Natural killer cell treated with Interleukin-12 subunit alpha and Interleukin-12 subunit beta and Interleukin-15 and Interleukin-18, amount 100 ng/mL, for 72 hours (primary cell): ENCODE data around the gene LYSMD2. TPM values are rescaled to one million over a fixed set of nuclear protein-coding genes. Genes with fewer than 3 reads are reported as not detected.
A peak's percentile ranks its signal among the peaks of the same experiment; 100 is the strongest.

Source experiments
- ATAC-seq, 2 donors: fragments of 150-1000 bp; cut with Tn5 transposase in 1 of 2; sonication (Bioruptor Pico), chemical (Tn5 transposase) in 1 of 2; 2 replicates each; pipeline ENCODE4 v1.10.0; 2021
- DNase-seq: peaks from one replicate; pipeline ENCODE4 v3.0.0; 2022; ENCODE audit warnings: low spot score
- H3K27ac Mint-ChIP-seq, 2 donors: 1 replicate in 1 of 2; 2 replicates in 1 of 2; pipeline ENCODE4 v1.8.0; 2022; ENCODE audit warnings: mixed read lengths in 2 of 2, mild to moderate bottlenecking in 1 of 2, moderate library complexity in 1 of 2
- H3K27me3 Mint-ChIP-seq, 2 donors: 1 replicate in 1 of 2; 2 replicates in 1 of 2; pipeline ENCODE4 v1.8.0; 2022; ENCODE audit warnings: mixed read lengths in 2 of 2
- H3K36me3 Mint-ChIP-seq: one replicate; pipeline ENCODE4 v1.8.0; 2022; ENCODE audit warnings: mixed read lengths
- H3K4me1 Mint-ChIP-seq, 2 donors: 1 replicate in 1 of 2; 2 replicates in 1 of 2; pipeline ENCODE4 v1.8.0; 2022; ENCODE audit warnings: low read depth in 2 of 2, mixed read lengths in 2 of 2, mild to moderate bottlenecking in 1 of 2
- H3K4me3 Mint-ChIP-seq: one replicate; pipeline ENCODE4 v1.8.0; 2022; ENCODE audit warnings: mixed read lengths
- H3K9me3 Mint-ChIP-seq: 2 replicates; pipeline ENCODE4 v1.8.0; 2022; ENCODE audit warnings: mixed read lengths
- total RNA-seq, 2 donors: library from RNA; stranded (reverse); gene quantifications; one replicate each; pipeline ENCODE4 v1.2.3, GENCODE V29; 2022

Gene LYSMD2
- total RNA-seq, 2 donors from 2014 or later = 13.4 to 27.3 TPM

DNA sequence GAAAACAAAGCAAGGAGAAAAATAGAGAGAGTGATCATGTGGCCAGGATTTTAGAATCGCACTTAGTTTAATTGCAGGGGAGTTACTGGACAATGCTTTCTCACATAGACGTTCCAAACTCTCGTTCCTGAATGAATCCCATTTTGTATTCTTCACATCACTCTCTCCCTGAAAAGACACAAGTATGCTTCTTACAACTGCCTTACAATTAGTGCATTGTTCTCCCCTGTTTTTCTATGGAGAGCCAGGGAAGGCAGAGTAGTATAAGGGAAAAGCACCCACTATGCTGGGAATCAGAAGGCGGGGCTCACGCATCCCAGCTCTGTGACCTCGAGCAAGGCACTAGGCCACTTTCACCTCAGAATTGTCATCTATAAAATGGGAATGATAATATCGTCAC lies 28.3 kb upstream of the LYSMD2 start:
- Mint-ChIP-seq H3K9me3 (no peaks in the 10 kb centered on the region), H3K4me3 (no peak overlapping the region), H3K4me1 (peaks cover 6 to 8% of the 10 kb centered on the region in 2 donors), H3K27ac (no peak overlapping the region), H3K27me3 (no peaks in the 10 kb centered on the region), H3K36me3 (peaks cover 7% of the 10 kb centered on the region)
- ATAC-seq (no peak), DNase-seq (no peak)

DNA sequence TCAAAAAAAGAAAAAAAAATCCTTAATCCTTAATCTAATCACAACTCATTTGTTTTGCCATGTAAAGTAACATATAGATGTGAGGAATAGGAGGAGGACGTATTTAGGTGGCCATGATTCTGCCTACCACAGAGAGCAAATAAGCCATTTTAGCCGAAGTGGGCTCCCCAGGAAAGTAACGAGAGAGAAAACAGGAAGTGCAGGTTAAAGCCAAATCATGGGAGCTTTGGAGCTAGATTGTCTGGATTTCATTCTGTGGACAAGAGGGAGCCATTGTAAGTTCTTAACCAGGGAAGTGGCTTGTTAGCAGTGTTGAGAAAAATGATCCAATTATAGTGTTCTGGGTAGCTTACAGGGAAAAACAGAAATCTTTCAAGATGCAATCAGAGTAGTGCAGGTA lies 23.4 kb upstream of the LYSMD2 start:
- Mint-ChIP-seq H3K4me1 (peaks cover 0 to 1% of the 10 kb centered on the region in 2 donors), H3K4me3 (no peak overlapping the region), H3K36me3 (no peaks in the 10 kb centered on the region), H3K27me3 (peaks cover 12 to 15% of the 10 kb centered on the region in 2 donors), H3K9me3 (no peaks in the 10 kb centered on the region), H3K27ac (no peak overlapping the region)
- DNase-seq (no peak), ATAC-seq (no peak)

DNA sequence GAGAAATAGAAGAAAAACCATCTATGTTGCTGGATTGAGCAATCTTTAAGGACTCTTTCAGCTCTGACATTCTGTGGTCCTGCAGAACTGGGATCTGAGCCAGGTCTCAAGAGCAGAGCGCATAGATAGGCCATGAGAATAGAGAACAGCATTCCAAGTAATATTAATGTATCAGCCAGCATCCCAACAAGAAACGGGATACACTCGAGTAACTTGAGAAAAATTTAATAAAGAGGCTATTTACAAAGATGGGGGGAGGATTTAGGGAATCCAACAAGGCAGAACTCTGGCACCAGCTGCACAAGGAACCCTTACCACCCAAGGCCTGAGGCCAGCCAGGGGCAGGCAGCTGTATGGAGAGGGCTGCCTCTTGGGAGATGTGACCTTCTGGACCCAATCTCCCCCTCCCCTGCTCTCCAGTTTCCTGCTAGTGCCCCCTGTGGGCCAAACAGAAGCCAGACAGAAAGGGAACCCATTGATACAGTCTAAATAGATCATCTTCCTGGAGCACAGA lies 22.2 kb upstream of the LYSMD2 start:
- ATAC-seq (peak; percentile 33 to 45), DNase-seq (no peak)
- Mint-ChIP-seq H3K4me3 (no peak overlapping the region), H3K36me3 (no peaks in the 10 kb centered on the region), H3K27ac (no peak overlapping the region), H3K4me1 (peaks cover 0 to 9% of the 10 kb centered on the region in 2 donors), H3K9me3 (no peaks in the 10 kb centered on the region), H3K27me3 (peaks cover 21 to 23% of the 10 kb centered on the region in 2 donors)

DNA sequence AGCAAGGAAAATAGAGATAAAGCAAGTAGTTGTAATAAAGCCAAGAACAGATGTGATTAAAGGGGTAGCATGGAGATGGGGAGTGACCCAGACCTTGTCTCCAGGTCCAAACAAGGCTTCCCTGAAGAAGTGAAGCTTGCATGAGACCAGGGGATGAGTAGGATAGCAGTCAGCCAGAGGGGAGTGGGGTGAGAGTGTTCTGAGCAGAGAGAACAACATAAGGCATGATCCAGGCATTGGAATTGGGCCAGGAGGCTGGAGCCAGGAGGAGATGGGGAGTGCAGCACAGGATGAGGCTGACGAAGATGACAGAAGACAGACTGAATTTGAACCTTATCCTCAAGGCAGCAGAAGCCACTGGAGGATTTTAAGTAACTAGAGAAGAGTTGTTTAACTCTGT lies 21.2 kb upstream of the LYSMD2 start:
- Mint-ChIP-seq H3K27me3 (peaks cover 27 to 31% of the 10 kb centered on the region in 2 donors), H3K4me1 (peaks cover 0 to 9% of the 10 kb centered on the region in 2 donors), H3K4me3 (no peak overlapping the region), H3K27ac (no peak overlapping the region), H3K36me3 (no peaks in the 10 kb centered on the region), H3K9me3 (no peaks in the 10 kb centered on the region)
- ATAC-seq (no peak), DNase-seq (no peak)

DNA sequence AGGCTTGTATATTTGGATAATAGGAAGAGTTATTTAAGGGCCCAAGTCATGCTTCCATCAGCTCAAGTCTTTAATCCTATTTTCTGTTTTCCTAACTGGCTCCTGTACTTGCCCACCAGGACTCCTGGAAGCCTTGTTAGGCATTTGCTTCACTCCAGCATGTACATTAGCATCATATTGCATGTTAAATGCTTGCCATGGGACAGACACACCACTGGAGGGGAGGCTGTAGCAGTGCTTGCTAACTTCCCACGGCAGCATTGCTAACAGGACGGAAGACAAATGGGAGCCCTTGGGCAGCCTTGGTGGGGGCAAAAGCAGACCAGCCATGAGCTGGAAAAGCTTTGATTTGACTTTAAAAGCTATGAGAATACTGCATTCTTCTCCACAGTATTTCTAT lies 20.0 kb upstream of the LYSMD2 start:
- H3K4me1 Mint-ChIP-seq = peaks cover 2 to 17% of the 10 kb centered on the region in 2 donors
- H3K9me3 Mint-ChIP-seq = no peaks in the 10 kb centered on the region
- H3K36me3 Mint-ChIP-seq = peaks cover 6% of the 10 kb centered on the region
- no peak for ATAC-seq
- no peak overlapping the region for H3K27ac Mint-ChIP-seq
- H3K27me3 Mint-ChIP-seq = peaks cover 37 to 43% of the 10 kb centered on the region in 2 donors
- no peak for DNase-seq
- no peak overlapping the region for H3K4me3 Mint-ChIP-seq

DNA sequence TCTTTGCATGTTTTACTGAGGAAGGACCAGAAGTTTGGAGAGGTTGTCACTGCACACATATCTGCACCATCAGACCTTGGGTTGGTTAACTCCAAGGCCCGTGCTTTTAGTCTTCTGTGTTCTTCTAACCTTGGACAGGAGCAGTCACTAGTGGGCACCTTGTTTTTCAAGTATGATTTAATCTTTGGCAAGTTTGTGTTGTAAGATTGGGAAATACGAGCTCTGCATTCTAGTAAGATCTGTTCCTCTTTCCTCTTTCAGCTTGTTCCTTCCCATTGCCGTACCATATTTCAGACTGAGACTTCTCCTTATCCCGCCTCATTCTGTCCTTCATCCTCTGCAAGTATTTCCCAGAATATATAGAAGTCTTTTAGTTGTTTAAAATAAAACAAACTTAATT lies 19.0 kb upstream of the LYSMD2 start:
- H3K4me1 Mint-ChIP-seq = peaks cover 6 to 17% of the 10 kb centered on the region in 2 donors
- DNase-seq = no peak
- ATAC-seq = no peak
- H3K9me3 Mint-ChIP-seq = no peaks in the 10 kb centered on the region
- no peak overlapping the region for H3K4me3 Mint-ChIP-seq
- H3K36me3 Mint-ChIP-seq = peaks cover 6% of the 10 kb centered on the region
- peaks cover 40 to 47% of the 10 kb centered on the region in 2 donors for H3K27me3 Mint-ChIP-seq
- no peak overlapping the region for H3K27ac Mint-ChIP-seq

DNA sequence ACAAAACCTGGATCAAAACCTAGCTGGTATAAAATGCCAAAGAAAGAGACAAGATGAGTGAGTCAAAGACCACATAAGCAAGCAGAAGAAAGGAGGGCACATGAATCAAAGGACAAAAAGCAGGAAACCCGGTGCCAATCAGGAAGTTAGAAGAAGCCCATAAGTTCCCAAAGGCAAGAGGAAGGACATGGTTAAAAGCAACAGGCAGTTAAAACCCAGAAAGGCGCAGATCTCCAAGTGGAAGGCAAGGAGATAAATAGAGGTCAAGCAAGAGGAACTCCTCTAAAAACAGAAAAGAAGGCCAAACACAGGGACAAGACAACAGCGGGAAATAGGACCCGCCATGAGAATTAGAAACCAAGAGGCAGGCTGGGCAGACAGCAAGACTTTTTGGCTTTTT lies 18.3 kb upstream of the LYSMD2 start:
- ATAC-seq (no peak), DNase-seq (no peak)
- H3K4me1 Mint-ChIP-seq = peaks cover 10 to 17% of the 10 kb centered on the region in 2 donors
- peaks cover 6% of the 10 kb centered on the region for H3K36me3 Mint-ChIP-seq
- H3K27ac Mint-ChIP-seq = no peak overlapping the region
- H3K9me3 Mint-ChIP-seq = no peaks in the 10 kb centered on the region
- H3K27me3 Mint-ChIP-seq = peaks cover 44 to 47% of the 10 kb centered on the region in 2 donors
- no peak overlapping the region for H3K4me3 Mint-ChIP-seq

DNA sequence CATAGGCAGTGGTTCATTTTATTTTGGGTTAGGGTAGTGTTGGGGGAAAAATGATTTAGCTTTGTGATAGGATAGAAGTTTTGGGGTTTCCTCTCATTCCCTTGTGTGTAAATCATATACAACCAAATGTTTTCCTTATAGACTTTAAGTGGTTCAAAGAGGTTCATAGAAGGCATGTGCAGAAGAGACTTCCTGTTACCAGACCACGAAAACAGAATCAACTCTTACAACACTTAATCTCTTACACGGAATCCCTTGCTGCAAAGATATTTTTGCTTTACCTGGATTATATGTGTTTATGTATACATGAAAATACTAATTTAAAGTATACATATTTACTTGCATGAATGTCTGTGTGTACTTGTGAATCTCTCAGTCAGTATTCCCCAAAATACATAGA lies 16.8 kb upstream of the LYSMD2 start:
- Mint-ChIP-seq H3K9me3 (no peaks in the 10 kb centered on the region), H3K27me3 (peaks cover 59 to 63% of the 10 kb centered on the region in 2 donors), H3K27ac (no peak overlapping the region), H3K36me3 (peaks cover 6% of the 10 kb centered on the region), H3K4me1 (peaks cover 10 to 17% of the 10 kb centered on the region in 2 donors), H3K4me3 (no peak overlapping the region)
- ATAC-seq (no peak), DNase-seq (no peak)

DNA sequence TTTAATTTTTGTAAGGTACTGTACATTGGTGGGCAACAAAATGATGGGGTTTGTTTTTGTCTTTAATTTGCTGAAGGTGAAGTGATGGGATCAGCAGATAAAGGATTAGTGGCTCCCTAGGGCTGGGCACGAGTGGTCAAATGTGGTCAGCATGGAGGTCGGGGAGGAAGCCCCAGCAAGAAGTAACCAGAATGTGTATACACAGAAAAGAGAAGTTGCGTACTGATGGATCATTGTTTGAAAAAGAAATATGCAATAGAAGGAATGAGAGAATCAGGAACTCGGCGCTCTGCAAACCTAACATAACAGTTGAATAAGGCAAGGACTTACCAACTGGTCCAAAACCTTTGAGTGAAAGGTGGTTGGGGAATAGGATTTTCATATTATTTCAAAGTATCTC lies 15.4 kb upstream of the LYSMD2 start:
- peaks cover 10 to 17% of the 10 kb centered on the region in 2 donors for H3K4me1 Mint-ChIP-seq
- no peaks in the 10 kb centered on the region for H3K9me3 Mint-ChIP-seq
- DNase-seq (no peak), ATAC-seq (no peak)
- H3K4me3 Mint-ChIP-seq = peak overlapping the region; percentile 76
- no peak overlapping the region for H3K27ac Mint-ChIP-seq
- peaks cover 6% of the 10 kb centered on the region for H3K36me3 Mint-ChIP-seq
- H3K27me3 Mint-ChIP-seq = peaks cover 53 to 58% of the 10 kb centered on the region in 2 donors

DNA sequence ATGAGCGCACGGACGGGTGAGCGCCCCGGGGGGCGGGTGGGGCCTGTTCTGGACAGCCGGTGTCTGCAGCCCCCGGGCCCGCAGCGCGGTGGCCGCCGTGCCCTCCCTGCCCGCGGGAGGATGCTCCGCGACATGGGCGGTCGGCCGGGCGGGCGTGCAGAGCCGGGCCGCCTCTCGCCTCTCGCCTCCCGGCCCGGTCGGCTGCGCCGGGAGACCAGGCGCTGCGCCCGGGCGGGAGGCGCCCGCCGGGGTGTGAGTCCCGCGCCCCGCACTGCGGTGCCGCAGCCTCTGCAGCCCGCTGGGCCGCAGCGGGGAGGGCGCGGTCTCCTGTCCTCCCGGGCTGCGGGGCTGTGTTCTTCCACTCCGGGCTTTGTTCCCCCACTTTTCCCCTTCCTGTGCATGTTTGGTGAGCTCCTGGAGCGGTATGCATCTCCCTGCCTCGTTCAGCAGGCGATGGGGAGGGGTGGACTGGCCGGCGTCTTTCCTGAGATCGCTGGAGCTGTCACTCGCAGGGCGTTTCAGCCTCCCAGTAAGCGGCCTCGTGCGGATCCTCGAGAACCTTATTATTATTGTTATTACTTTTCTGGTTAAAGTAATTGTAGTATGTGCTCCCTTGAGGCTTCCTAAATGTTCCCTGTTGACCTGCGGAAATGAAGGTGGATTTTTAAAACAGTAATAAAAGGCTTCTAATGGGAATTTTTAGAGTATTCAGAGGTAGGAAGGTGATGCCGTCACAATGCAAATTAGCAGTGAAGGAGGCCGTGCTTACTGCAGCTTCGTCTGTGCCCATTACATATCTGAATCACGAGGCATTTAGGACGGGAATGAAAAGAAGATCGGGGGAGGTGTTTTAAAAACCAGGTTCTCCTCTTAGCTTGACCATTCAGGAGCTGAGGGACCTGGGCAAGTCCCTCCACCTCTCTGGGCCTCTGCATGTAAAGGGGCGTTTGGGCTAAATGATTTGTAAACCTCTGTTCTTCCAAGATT lies 14.5 kb upstream of the LYSMD2 start:
- ATAC-seq (peak; percentile 69 to 70), DNase-seq (peak; percentile 62)
- H3K27ac Mint-ChIP-seq = no peak overlapping the region
- peaks cover 56 to 64% of the 10 kb centered on the region in 2 donors for H3K27me3 Mint-ChIP-seq
- peaks cover 10 to 17% of the 10 kb centered on the region in 2 donors for H3K4me1 Mint-ChIP-seq
- no peaks in the 10 kb centered on the region for H3K9me3 Mint-ChIP-seq
- H3K4me3 Mint-ChIP-seq = peak overlapping the region; percentile 77
- H3K36me3 Mint-ChIP-seq = peaks cover 6% of the 10 kb centered on the region

DNA sequence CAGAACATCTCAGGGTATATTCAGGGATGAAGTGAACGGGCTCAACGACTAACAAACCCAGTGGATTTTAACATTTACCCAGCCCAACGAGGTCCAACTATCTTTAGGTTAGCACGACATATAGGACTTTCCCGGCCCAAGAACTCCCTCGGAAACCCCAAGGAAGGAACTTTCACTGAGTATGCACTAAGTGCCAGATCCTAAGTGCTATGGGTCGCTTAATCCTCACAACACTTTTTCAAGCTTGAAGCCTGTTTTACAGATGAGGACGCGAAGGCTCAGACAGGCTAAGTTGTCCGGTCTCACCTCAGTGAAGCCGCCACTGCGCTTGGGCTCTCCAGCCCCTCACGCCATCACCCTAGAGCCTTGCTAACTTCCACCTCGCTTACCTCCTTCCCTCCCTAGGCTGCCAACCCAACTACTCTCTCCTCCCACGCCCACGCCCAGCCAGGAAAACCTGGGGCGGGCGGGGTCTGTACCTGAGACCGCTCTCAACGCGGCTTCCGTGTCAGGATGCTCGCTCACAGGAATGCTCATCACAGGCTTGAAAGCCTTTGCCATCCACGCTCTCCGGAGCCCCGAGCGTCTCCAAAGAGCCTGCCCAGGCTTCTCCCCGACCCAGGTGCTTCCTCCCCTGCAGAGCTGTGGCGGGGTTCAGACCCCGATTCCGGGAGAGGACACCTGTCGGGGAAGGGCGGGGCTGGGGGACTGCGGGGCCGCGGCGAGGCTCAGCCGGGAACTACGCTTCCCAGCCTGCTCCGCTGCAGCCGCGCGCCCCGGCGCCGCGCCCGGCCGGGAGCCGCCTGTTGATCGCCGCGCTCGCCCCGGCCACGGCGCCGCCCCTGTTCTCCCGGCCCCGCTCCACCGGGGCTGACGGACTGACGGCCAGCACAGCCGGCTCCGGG lies 13.6 kb upstream of the LYSMD2 start, which contains the start of gene TMOD2:
TSS of gene TMOD2 (plus strand) at position 806 of the 905 bp plus-strand sequence. CDS start 14,845 bp downstream, outside the sequence.
- Mint-ChIP-seq H3K4me3 (peak within 1 kb of the TSS; percentile 77), H3K36me3 (peaks cover 6% of the 10 kb centered on the region), H3K4me1 (peaks cover 10 to 17% of the 10 kb centered on the region in 2 donors), H3K27me3 (peaks cover 57 to 69% of the 10 kb centered on the region in 2 donors), H3K27ac (no peak within 1 kb of the TSS), H3K9me3 (no peaks in the 10 kb centered on the region)
- ATAC-seq (peak; percentile 83 to 85), DNase-seq (no peak)

DNA sequence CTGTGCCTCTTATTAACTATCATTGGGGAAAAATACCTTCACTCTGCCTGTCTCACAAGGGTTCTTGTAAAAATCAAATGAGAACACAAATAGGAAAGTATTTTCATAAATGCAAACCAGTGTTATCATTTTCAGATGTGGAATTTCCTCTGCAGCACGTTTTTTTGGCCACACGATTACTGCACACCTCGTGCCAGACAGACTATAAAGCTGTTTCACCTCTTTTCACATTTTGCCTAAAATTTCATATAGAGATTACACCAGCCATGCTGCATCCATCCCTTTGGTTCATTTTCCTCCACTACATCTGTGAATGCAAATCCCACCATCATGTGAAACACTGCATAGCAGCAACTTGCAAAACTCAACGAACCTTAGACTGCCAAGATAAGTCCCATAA lies 12.7 kb upstream of the LYSMD2 start:
- Mint-ChIP-seq H3K4me1 (peaks cover 9 to 10% of the 10 kb centered on the region in 2 donors), H3K36me3 (peaks cover 6% of the 10 kb centered on the region), H3K4me3 (peak overlapping the region; percentile 77), H3K27ac (no peak overlapping the region), H3K27me3 (peaks cover 54 to 66% of the 10 kb centered on the region in 2 donors), H3K9me3 (no peaks in the 10 kb centered on the region)
- no peak for ATAC-seq
- DNase-seq = no peak

DNA sequence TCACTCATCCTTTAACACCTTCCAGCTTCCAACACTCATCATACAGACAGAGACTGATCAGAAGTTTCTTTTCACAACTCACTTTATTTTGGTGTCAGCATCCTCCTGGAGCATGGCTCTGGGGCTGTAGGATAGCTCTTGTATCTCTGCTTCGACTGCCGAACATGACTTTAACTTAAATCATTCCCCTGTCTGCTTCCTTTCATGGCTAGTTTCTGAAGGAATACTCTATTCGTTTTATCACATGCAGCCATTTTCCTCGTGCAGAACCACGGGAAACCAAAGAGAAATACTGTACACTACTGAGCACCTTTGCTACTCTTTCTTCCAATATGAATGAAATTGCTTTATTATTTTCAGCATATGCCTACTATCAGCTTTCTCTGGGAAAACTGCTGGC lies 11.9 kb upstream of the LYSMD2 start:
- Mint-ChIP-seq H3K4me1 (peaks cover 8 to 10% of the 10 kb centered on the region in 2 donors), H3K4me3 (no peak overlapping the region), H3K27ac (no peak overlapping the region), H3K36me3 (peaks cover 6% of the 10 kb centered on the region), H3K9me3 (no peaks in the 10 kb centered on the region), H3K27me3 (peaks cover 56 to 70% of the 10 kb centered on the region in 2 donors)
- DNase-seq (no peak), ATAC-seq (no peak)
